GM12874 (cell line): ENCODE measurements around the gene BUD23.

Experiments
- TF ChIP-seq, protein P1 (sequence below): IDR thresholded peaks from 2 replicates; pipeline ENCODE4 v1.5.1; 2011; ENCODE audit warnings: low read depth, mild to moderate bottlenecking, control low read depth, low read length, moderate library complexity; ENCODE audit not compliant: insufficient read depth

BUD23 gene

DNA sequence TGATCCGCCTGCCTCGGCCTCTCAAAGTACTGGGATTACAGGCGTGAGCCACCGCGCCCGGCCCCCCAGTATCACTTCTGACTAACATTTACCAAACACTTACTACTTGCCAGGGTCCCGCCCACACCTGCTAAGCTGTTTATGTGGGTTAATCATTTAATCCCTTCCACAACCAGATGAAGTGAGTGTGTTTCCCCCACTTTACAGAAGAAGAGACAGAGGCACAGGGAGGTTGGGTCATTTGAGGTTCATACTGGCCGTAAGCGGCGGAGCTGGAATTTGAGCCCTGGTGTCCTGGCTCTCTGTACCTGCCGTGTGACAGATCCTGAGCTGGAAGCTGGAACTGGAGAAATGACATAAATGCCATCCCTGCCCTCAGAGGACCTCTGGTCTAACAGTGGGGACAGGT lies 30.9 kb upstream of the BUD23 start:
- TF ChIP-seq, protein P1, sequence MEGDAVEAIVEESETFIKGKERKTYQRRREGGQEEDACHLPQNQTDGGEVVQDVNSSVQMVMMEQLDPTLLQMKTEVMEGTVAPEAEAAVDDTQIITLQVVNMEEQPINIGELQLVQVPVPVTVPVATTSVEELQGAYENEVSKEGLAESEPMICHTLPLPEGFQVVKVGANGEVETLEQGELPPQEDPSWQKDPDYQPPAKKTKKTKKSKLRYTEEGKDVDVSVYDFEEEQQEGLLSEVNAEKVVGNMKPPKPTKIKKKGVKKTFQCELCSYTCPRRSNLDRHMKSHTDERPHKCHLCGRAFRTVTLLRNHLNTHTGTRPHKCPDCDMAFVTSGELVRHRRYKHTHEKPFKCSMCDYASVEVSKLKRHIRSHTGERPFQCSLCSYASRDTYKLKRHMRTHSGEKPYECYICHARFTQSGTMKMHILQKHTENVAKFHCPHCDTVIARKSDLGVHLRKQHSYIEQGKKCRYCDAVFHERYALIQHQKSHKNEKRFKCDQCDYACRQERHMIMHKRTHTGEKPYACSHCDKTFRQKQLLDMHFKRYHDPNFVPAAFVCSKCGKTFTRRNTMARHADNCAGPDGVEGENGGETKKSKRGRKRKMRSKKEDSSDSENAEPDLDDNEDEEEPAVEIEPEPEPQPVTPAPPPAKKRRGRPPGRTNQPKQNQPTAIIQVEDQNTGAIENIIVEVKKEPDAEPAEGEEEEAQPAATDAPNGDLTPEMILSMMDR, result no peak

DNA sequence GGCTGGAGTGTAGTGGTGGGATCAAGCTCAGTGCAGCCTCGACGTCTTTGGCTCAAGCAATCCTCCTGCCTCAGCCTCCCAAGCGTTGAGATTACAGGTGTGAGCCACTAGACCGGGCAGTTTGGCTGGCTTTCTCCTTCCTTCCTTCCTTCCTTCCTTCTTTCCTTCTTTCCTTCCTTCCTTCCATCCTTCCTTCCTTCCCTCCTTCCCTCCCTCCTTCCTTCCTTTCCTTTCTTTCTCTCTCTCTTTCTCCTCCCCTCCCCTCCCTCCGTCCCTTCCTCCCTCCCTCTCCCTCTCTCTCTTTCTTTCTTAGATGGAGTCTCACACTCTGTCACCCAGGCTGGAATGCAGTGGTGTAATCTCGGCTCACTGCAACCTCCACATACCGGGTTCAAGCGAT lies 23.4 kb upstream of the BUD23 start:
- TF ChIP-seq, protein P1, result no peak

DNA sequence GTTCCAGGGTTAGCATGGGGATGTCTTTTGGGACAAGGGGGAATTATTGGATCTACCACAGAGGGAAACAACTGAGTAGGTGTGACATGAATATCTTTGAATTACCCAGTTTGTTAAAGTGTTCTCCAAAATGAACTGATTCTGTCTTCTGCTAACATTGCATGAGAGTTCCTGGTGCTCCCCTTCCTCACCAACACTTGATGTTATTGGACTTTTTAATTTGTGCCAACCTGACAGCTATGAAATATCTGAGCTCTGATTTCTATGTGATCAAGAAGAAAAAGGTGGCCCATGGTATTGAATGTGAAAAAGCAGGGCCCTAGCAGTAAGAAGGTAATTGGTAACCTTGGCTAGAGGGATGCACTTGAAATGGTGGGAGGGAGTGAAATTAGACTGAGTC lies 20.4 kb upstream of the BUD23 start:
- TF ChIP-seq, protein P1, result no peak

DNA sequence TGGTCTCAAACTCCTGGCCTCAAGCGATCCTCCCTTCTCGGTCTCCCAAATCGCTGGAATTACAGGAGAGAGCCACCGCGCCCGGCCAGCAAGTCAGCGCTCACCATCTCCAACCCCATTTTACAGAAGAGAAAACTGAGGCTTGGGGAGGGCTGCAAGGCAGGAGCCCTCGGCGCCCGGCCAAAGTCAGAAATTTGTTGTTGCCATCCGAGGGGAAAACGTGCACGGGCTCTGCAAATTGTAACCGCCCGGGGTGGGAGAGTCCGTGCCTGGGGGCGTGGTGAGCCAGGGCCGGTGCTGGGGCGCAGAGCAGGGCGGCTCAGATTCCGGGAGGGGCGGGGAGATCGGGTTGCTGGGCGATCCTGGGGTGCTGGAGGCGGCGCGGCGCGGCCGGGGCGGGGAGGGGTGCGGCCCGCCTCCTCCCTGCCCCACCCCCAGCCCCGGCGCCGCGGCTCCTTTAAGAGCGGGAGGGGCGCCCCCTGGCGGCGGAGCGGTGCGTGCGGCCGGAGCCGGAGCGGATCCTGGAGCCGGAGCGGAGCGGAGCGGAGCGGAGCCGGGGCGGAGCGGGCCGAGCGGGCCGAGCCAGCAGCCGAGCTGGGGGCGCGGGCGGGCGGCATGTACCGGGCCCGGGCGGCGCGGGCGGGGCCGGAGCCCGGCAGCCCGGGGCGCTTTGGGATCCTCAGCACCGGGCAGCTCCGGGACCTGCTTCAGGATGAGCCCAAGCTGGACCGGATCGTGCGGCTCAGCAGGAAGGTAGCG lies 15.9 kb upstream of the BUD23 start, which contains the start of gene VPS37D:
TSS of gene VPS37D (plus strand) at position 488 of the 759 bp plus-strand sequence. CDS start at position 616, 128 bp downstream.
- TF ChIP-seq, protein P1, result peak; percentile 88

DNA sequence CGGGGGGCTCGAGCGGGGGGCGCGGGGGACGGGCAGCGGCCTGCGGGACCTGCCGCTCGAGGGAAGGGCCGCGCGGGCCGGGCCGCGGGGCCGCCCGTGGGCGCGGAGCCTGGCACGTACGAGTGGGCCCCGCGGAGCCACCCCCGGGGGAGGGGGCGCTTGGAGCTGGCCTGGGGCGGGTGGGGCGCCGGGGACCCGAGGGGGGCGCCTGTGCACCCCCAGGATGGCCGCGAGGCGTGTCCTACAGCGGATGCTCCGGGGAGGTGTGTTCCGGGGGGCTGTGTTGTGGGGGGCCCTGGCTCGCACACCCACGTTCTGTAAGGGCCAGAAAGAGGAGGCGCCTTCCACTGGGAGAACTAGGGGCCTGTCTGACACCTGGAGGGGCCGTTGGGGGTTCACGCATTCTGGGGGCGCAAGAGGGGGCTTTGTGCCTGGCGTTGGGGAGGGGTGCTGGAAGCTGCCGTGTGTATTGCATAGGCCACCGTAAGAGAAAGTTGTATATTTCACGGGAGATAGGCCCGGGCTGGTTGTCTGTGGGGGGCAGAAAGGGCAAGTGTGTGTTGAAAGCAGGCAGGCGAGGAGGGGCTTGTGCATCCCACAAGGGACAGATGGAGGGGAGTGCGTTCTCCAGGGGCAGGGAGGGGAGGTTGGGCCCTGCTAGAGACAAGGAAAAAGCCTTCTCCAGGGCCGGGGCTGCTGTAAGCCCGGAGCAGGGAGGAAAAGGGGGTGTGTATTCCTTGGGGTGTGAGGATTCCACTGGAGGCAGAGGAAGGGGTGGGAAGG lies 15.1 kb upstream of the BUD23 start:
- TF ChIP-seq, protein P1, result no peak

DNA sequence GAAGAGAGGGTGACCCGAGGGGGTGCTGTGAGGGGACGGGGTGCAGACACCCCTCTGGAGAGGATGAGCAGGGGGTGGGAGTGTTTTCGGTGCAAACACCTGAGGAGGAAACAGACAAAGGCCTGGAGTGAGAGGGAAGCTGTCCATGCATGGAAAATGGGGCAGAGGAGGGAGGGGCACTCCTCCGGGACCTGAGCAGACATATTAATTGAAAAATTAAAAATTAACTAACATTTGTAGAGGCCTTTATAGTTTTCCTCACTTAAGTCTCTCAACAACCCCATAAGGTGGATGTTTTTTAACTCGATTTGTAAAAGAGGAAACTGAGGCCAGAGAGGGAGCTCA lies 14.5 kb upstream of the BUD23 start:
- TF ChIP-seq, protein P1, result no peak

DNA sequence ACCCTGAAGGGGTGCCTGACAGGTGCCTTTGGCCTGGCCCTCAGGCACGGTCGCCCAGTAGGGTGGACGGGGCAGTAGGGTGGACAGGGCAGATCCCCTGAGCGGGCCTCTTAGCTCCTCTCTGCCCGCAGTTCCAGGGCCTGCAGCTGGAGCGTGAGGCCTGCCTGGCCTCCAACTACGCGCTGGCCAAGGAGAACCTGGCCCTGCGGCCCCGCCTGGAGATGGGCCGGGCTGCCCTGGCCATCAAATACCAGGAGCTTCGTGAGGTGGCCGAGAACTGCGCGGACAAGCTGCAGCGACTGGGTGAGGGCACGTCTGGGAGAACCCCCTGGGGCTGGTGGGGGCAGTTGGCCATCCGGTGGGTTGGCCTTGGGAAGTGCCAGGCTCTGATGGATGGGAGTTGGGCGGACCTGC lies 14.1 kb upstream of the BUD23 start:
- TF ChIP-seq, protein P1, result no peak
